Stimulated activated CD4-positive, alpha-beta T cell treated with anti-CD3 and anti-CD28 coated beads, Interleukin-2, amount 100 ng/mL, for 4 hours (primary cell): ENCODE measurements around the gene MOV10L1.
"Not testable (repeated sequence)": the region's sequence is repeated elsewhere in the genome, so short reads cannot be mapped to it uniquely, and the experiment has no call there.

Experiments
- DNase-seq: peaks from one replicate; pipeline ENCODE4 v3.0.0-alpha.2; 2020; ENCODE audit warnings: low read depth

Gene MOV10L1

GRCh38 chr22:50160947-50161346 lies 71.1 kb downstream of the MOV10L1 start:
- no peak for DNase-seq

- DNase-seq = no peak
Observed at GRCh38 chr22:50161508-50162390, 71.9 kb downstream of the MOV10L1 start.

- no peak for DNase-seq
Observed at GRCh38 chr22:50162391-50162956, 72.7 kb downstream of the MOV10L1 start.

- DNase-seq = no peak
Observed at GRCh38 chr22:50165436-50166123, 75.8 kb downstream of the MOV10L1 start.

GRCh38 chr22:50167689-50168489 lies 78.1 kb downstream of the MOV10L1 start:
- no peak for DNase-seq

- not testable (repeated sequence) for DNase-seq
Observed at GRCh38 chr22:50168490-50169180, 78.8 kb downstream of the MOV10L1 start.

- no peak for DNase-seq
Observed at GRCh38 chr22:50169181-50169759, 79.5 kb downstream of the MOV10L1 start.

GRCh38 chr22:50169774-50170341 lies 80.1 kb downstream of the MOV10L1 start:
- peak; percentile 53 for DNase-seq

- DNase-seq = no peak
Observed at GRCh38 chr22:50170453-50171318, 80.9 kb downstream of the MOV10L1 start, which contains the start of gene PANX2. Gene PANX2 (plus strand): TSS chr22:50170731. CDS start chr22:50170731, 0 bp downstream.

GRCh38 chr22:50171319-50171964 lies 81.6 kb downstream of the MOV10L1 start:
- DNase-seq = no peak

GRCh38 chr22:50171965-50172421 lies 82.2 kb downstream of the MOV10L1 start:
- no peak for DNase-seq

- no peak for DNase-seq
Observed at GRCh38 chr22:50173311-50173982, 83.6 kb downstream of the MOV10L1 start.

GRCh38 chr22:50173983-50174355 lies 84.2 kb downstream of the MOV10L1 start:
- DNase-seq = no peak

- no peak for DNase-seq
Observed at GRCh38 chr22:50174382-50175190, 84.8 kb downstream of the MOV10L1 start.

GRCh38 chr22:50175191-50175461 lies 85.3 kb downstream of the MOV10L1 start:
- DNase-seq = no peak

- no peak for DNase-seq
Observed at GRCh38 chr22:50175921-50176849, 86.4 kb downstream of the MOV10L1 start.
